H1 (cell line): ENCODE measurements around the gene VSTM2L. TPM values are rescaled to one million over a fixed set of nuclear protein-coding genes. Genes with fewer than 3 reads are reported as not detected.

ENCODE experiments used
- CTCF ChIA-PET: fragments of 300-600 bp; sonication (Branson Sonifier 250); formaldehyde crosslinking; loops from one replicate; lab custom pipeline; 2021; ENCODE audit not compliant: partially characterized antibody; lab: Charles Lee
- POLR2A ChIA-PET: fragments of 300-600 bp; sonication (Branson Sonifier 250); formaldehyde crosslinking; loops from one replicate; lab custom pipeline; 2021; ENCODE audit warnings: inconsistent platforms; ENCODE audit not compliant: partially characterized antibody; lab: Charles Lee
- DNase-seq, 2 experiments: peaks; one replicate each; pipeline versions ENCODE4 v3.0.0 to v3.0.0-alpha.2; 2010 to 2022; ENCODE audit warnings: low spot score in 2 of 2, low read depth in 1 of 2, mixed read lengths in 1 of 2
- FAIRE-seq: peaks from 2 replicates; lab custom pipeline; 2011; peaks lifted over from hg19 to GRCh38; lab: Jason Lieb, UNC
- H2AFZ ChIP-seq: 2 replicates; pipeline ENCODE4 v1.8.1; 2012; ENCODE audit warnings: low read length, inconsistent platforms
- H2AK5ac ChIP-seq: 2 replicates; pipeline ENCODE4 v1.6.1; 2013; ENCODE audit warnings: low read depth, low read length
- H2BK120ac ChIP-seq: replicated peaks from 2 replicates; pipeline ENCODE3; 2013; ENCODE audit warnings: low read depth, low read length, inconsistent platforms
- H2BK12ac ChIP-seq: 2 replicates; pipeline ENCODE4 v1.6.1; 2013; ENCODE audit warnings: low read depth, low read length
- H2BK15ac ChIP-seq: 2 replicates; pipeline ENCODE4 v1.6.1; 2013; ENCODE audit warnings: low read length
- H2BK20ac ChIP-seq: 2 replicates; pipeline ENCODE4 v1.6.1; 2013; ENCODE audit warnings: low read length
- H2BK5ac ChIP-seq: 2 replicates; pipeline ENCODE4 v1.6.1; 2013; ENCODE audit warnings: low read depth, low read length
- H3K14ac ChIP-seq: 2 replicates; pipeline ENCODE4 v1.6.1; 2013; ENCODE audit warnings: inconsistent platforms; ENCODE audit not compliant: insufficient read length
- H3K18ac ChIP-seq: 2 replicates; pipeline ENCODE4 v1.6.1; 2013; ENCODE audit warnings: low read length; ENCODE audit errors: extremely low read depth
- H3K23ac ChIP-seq: 2 replicates; pipeline ENCODE4 v1.6.1; 2013; ENCODE audit warnings: inconsistent platforms; ENCODE audit not compliant: insufficient read length
- H3K23me2 ChIP-seq: 2 replicates; pipeline ENCODE4 v1.6.1; 2013; ENCODE audit warnings: low read depth, low read length
- H3K27ac ChIP-seq: 2 replicates; pipeline ENCODE4 v1.6.1; 2011; ENCODE audit warnings: low read depth, low read length, inconsistent platforms
- H3K27me3 ChIP-seq, 4 experiments: replicated peaks in 1 of 4; 1 replicate in 1 of 4; 2 replicates in 3 of 4; pipeline versions ENCODE4 v1.6.1 to v1.8.1; 2011 to 2013; ENCODE audit warnings: low read length in 3 of 4, mild to moderate bottlenecking in 3 of 4, inconsistent platforms in 2 of 4, mixed read lengths in 2 of 4, moderate library complexity in 1 of 4; ENCODE audit not compliant: control insufficient read depth in 3 of 4, insufficient read depth in 3 of 4; ENCODE audit errors: extremely low read depth in 1 of 4
- H3K36me3 ChIP-seq, 4 experiments: 2 replicates each; pipeline versions ENCODE4 v1.6.1 to v1.8.1; 2011 to 2013; ENCODE audit warnings: mild to moderate bottlenecking in 4 of 4, low read length in 3 of 4, moderate library complexity in 2 of 4, control low read depth in 1 of 4, inconsistent platforms in 1 of 4; ENCODE audit not compliant: insufficient read depth in 4 of 4, control insufficient read depth in 2 of 4
- H3K4ac ChIP-seq: replicated peaks from 2 replicates; pipeline ENCODE3; 2013; ENCODE audit warnings: low read length, low read depth, mixed read lengths, inconsistent platforms; ENCODE audit not compliant: insufficient read length
- H3K4me1 ChIP-seq, 4 experiments: replicated peaks in 1 of 4; 1 replicate in 1 of 4; 2 replicates in 3 of 4; pipeline versions ENCODE4 v1.6.1 to v1.8.1; 2011 to 2013; ENCODE audit warnings: low read length in 3 of 4, inconsistent platforms in 2 of 4, mixed read lengths in 1 of 4; ENCODE audit not compliant: insufficient read depth in 4 of 4, control insufficient read depth in 3 of 4
- H3K4me2 ChIP-seq, 2 experiments: 2 replicates each; pipeline versions ENCODE4 v1.6.1 to v1.8.1; 2011 to 2013; ENCODE audit warnings: low read depth in 2 of 2, low read length in 2 of 2, control low read depth in 1 of 2, inconsistent platforms in 1 of 2, mild to moderate bottlenecking in 1 of 2; ENCODE audit not compliant: insufficient read depth in 1 of 2
- H3K4me3 ChIP-seq, 4 experiments: fragments of 200-600, 300-600 bp in 1 of 4; sonication (generic), shearing (Covaris generic), sonication (Bioruptor Twin) in 1 of 4; 2 replicates each; pipeline versions ENCODE4 v1.5.1 to v1.8.1; 2011 to 2016; ENCODE audit warnings: low read length in 4 of 4, low read depth in 3 of 4, control low read depth in 2 of 4, inconsistent platforms in 2 of 4, mild to moderate bottlenecking in 2 of 4, mixed read lengths in 1 of 4, moderate library complexity in 1 of 4; ENCODE audit not compliant: insufficient read depth in 2 of 4; ENCODE audit errors: extremely low read depth in 1 of 4
- H3K56ac ChIP-seq: replicated peaks from 2 replicates; pipeline ENCODE3; 2013; ENCODE audit warnings: low read depth, mild to moderate bottlenecking, mixed read lengths, low read length, inconsistent platforms; ENCODE audit not compliant: insufficient read length
- H3K79me1 ChIP-seq: 2 replicates; pipeline ENCODE4 v1.6.1; 2013; ENCODE audit warnings: low read depth, low read length, control low read depth
- H3K79me2 ChIP-seq, 2 experiments: 2 replicates each; pipeline versions ENCODE4 v1.6.1 to v1.8.1; 2012 to 2013; ENCODE audit warnings: low read length in 2 of 2, mild to moderate bottlenecking in 2 of 2, inconsistent platforms in 1 of 2; ENCODE audit not compliant: insufficient read depth in 2 of 2, control insufficient read depth in 1 of 2
- H3K9ac ChIP-seq, 4 experiments: replicated peaks in 1 of 4; 1 replicate in 1 of 4; 2 replicates in 3 of 4; pipeline versions ENCODE4 v1.6.1 to v1.8.1; 2011 to 2013; ENCODE audit warnings: low read depth in 3 of 4, low read length in 3 of 4, control low read depth in 2 of 4, mild to moderate bottlenecking in 2 of 4, moderate library complexity in 2 of 4, inconsistent platforms in 1 of 4; ENCODE audit errors: extremely low read depth in 1 of 4
- H3K9me3 ChIP-seq, 2 experiments: 2 replicates each; pipeline versions ENCODE4 v1.6.1 to v1.8.1; 2012 to 2013; ENCODE audit warnings: mild to moderate bottlenecking in 2 of 2, moderate library complexity in 2 of 2, control low read depth in 1 of 2, inconsistent platforms in 1 of 2, low read depth in 1 of 2, low read length in 1 of 2, mixed read lengths in 1 of 2; ENCODE audit not compliant: insufficient read depth in 2 of 2
- H4K20me1 ChIP-seq, 2 experiments: replicated peaks in 1 of 2; 2 replicates each; pipeline versions ENCODE3 to v1.8.1; 2011 to 2013; ENCODE audit warnings: inconsistent platforms in 2 of 2, low read length in 2 of 2, mild to moderate bottlenecking in 1 of 2; ENCODE audit not compliant: insufficient read depth in 2 of 2, control insufficient read depth in 1 of 2
- H4K5ac ChIP-seq: 2 replicates; pipeline ENCODE4 v1.6.1; 2013; ENCODE audit warnings: low read length, low read depth, mixed read lengths, inconsistent platforms; ENCODE audit not compliant: insufficient read length
- H4K8ac ChIP-seq: 2 replicates; pipeline ENCODE4 v1.8.0; 2013; ENCODE audit warnings: mild to moderate bottlenecking, moderate library complexity, low read length, inconsistent platforms; ENCODE audit not compliant: insufficient read depth; ENCODE audit errors: extremely low read depth
- H4K91ac ChIP-seq: replicated peaks from 2 replicates; pipeline ENCODE3; 2013; ENCODE audit warnings: low read length, mixed read lengths, inconsistent platforms; ENCODE audit not compliant: insufficient read length
- CBX8 ChIP-seq: fragments of 300-800, 300-1000 bp; sonication (generic); IDR thresholded peaks from 2 replicates; pipeline ENCODE4 v1.7.1; 2016; ENCODE audit warnings: low read depth, low read length, borderline replicate concordance
- CREB1 ChIP-seq: IDR thresholded peaks from 2 replicates; pipeline ENCODE4 v1.6.1; 2012; ENCODE audit warnings: inconsistent platforms
- SAP30 ChIP-seq: fragments of 300-600 bp; sonication (generic); IDR thresholded peaks from 2 replicates; pipeline ENCODE4 v1.7.1; 2012; ENCODE audit warnings: low read length, moderate library complexity, mild to moderate bottlenecking, inconsistent platforms; ENCODE audit not compliant: insufficient read depth, insufficient replicate concordance
- SP2 ChIP-seq: IDR thresholded peaks from 2 replicates; pipeline ENCODE4 v1.6.1; 2012; ENCODE audit warnings: mild to moderate bottlenecking, low read length, inconsistent platforms
- TAF7 ChIP-seq: optimal IDR thresholded peaks from 2 replicates; pipeline ENCODE3; 2011; ENCODE audit warnings: low read depth, mild to moderate bottlenecking, inconsistent platforms, low read length, moderate library complexity, borderline replicate concordance
- WGBS, 2 experiments: shearing (Covaris generic) in 1 of 2; methylation state at CpG; one replicate each; pipeline versions ENCODE4 v1.1.6 to v1.1.7; 2013 to 2015; ENCODE audit warnings: low lambda C conversion rate in 2 of 2, mixed read lengths in 2 of 2, inconsistent platforms in 1 of 2, low coverage in 1 of 2, missing lambda C conversion rate in 1 of 2; ENCODE audit not compliant: insufficient replicate concordance in 2 of 2, insufficient coverage in 1 of 2, insufficient read length in 1 of 2; ENCODE audit errors: extremely low coverage in 1 of 2, missing lambda C conversion rate in 1 of 2; 5-methylcytosine and 5-hydroxymethylcytosine counted together
- polyA plus RNA-seq, 7 experiments: library from polyadenylated mRNA; depleted of rRNA in 3 of 7; stranded (reverse) in 5 of 7; unstranded in 2 of 7; fragments of >200 nt in 5 of 7; fragments of 200-250 nt in 2 of 7; gene quantifications; 1 replicate in 5 of 7; 2 replicates in 1 of 7; 4 replicates in 1 of 7; pipeline versions ENCODE4 v1.2.1 to v1.2.3, GENCODE V29; 2011 to 2013; ENCODE audit warnings: missing spikeins in 2 of 7, mixed read lengths in 2 of 7
- total RNA-seq: library from RNA; stranded (reverse); fragmentation: NEBNext Ultra II Directional; extraction: Animal tissue kit (Norgen Biotek cat#: 25700); gene quantifications from 2 replicates; pipeline ENCODE4 v1.2.1, GENCODE V29; 2021

VSTM2L gene
- total and polyA plus RNA-seq, 2 of the 8 experiments (the other 6 are each of a cell fraction or from before 2014, with no cell fraction given) = 1.3 to 3.2 TPM

DNA sequence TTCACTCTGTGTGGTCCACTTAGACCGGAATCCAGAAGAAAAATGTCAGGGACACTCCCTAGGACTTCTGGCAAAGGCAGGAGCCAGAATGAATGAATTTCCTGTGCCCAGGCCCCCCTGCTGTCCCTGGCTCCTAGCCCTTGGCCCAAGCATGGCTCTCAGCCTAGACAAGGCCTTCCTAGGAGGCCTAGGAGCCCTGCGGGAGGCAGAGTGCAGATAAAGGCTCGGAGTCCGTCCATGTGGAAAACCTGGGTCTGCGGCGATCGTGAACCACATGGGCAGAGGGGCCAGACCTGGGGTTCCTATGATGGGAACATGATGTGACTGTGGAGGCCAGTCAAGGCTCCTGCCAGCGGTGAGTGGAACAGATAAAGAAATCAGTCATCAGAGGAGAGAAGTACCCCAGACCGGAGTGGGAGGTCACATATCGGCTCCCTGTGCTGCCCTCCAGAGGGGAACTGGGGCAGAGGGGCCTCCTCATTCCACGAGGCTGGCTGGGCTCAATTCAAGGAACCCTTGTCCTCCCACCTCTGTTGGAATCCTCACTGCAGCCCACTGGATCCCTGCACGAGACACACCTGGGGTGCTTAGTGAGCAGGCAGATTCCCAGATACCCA, 5.9 kb upstream of the VSTM2L start:
- WGBS, 2 experiments = 80% methylated on average over 12 of the region's 12 CpGs; no CpG with 5 or more reads in 1 of the 2 experiments
- Histone ChIP-seq H3K56ac (no peak overlapping the region), H3K9me3 (no peaks in the 10 kb centered on the region), H3K9ac (no peak overlapping the region), H3K4me3 (no peak overlapping the region), H3K4me1 (peaks cover 0 to 4% (median 0%) of the 10 kb centered on the region in 4 experiments; a peak in 2 of 7 replicates), H3K23me2 (no peaks in the 10 kb centered on the region), H3K27ac (no peak overlapping the region), H3K4me2 (no peak overlapping the region), H2AK5ac (no peak overlapping the region), H3K79me2 (no peaks in the 10 kb centered on the region), H4K8ac (no peak overlapping the region), H2AFZ (no peak overlapping the region), H2BK15ac (no peak overlapping the region), H3K27me3 (no peaks in the 10 kb centered on the region; a peak in 1 of 7 replicates), H3K18ac (no peak overlapping the region), H3K79me1 (no peaks in the 10 kb centered on the region), H3K4ac (no peak overlapping the region), H2BK5ac (0 out of 2 replicates have a peak overlapping the region, but pooled peaks have one; percentile 66), H4K91ac (no peak overlapping the region), H3K14ac (no peak overlapping the region), H2BK120ac (no peak overlapping the region), H3K23ac (no peak overlapping the region), H2BK20ac (no peak overlapping the region), H2BK12ac (no peak overlapping the region), H4K5ac (no peak overlapping the region), H3K36me3 (no peaks in the 10 kb centered on the region), H4K20me1 (peaks cover 0 to 3% of the 10 kb centered on the region in 2 experiments)
- CTCF ChIA-PET = interaction anchor here (0.8 to 2.0 kb wide), 16 partner anchors 9 to 336 kb away, joined by 3 to 10 read pairs (median 3); no protein-coding TSS in a partner anchor
- POLR2A ChIA-PET = no interaction called here
- FAIRE-seq = no peak
- DNase-seq = peak in 1 of 2 experiments; percentile 71
- no peak for TF ChIP-seq SAP30
- no peak for TF ChIP-seq CBX8
- TF ChIP-seq TAF7 = no peak
- no peak for TF ChIP-seq SP2
- TF ChIP-seq CREB1 = no peak
